ENCODE results near the gene TUBGCP6.

Gene TUBGCP6

DNA sequence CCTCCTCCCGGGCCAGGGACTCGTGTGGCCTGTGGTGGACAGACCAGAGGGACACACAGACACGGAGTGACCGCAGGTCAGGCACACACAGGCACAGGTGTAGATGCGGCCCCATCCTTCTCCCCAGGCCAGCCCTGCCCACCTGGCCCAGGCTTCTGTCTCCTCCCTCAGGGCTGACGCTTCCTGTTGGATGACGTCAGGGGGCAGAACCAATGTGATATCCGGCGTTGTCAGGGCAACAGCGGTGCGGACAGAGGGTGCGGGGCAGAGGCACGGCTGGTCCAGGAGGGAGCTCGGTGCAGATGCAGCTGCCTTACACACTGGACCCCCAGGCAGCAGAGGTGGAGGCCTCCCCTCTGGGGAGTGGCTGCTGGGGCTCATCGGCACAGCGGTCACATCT lies 2.9 kb upstream of the TUBGCP6 start:
- H2AFZ ChIP-seq (ENCODE audit: low read depth, low read length), result no peak overlapping the region
- ATAC-seq (ENCODE audit: insufficient read depth, low read depth) (no peak), DNase-seq (no peak)
- peaks cover 59% of the 10 kb centered on the region for H3K4me1 ChIP-seq (ENCODE audit: insufficient read depth, low read length)
- H3K27me3 ChIP-seq (ENCODE audit: insufficient read depth, low read length, poor library complexity), result no peaks in the 10 kb centered on the region
- H3K9ac ChIP-seq (ENCODE audit: low read depth, low read length), result no peak overlapping the region
- H3K9me3 ChIP-seq (ENCODE audit: insufficient read depth, low read length, severe bottlenecking), result no peaks in the 10 kb centered on the region
- peaks cover 61% of the 10 kb centered on the region for H3K79me2 ChIP-seq (ENCODE audit: insufficient read depth, low read length)
- H3K4me2 ChIP-seq (ENCODE audit: insufficient read depth, low read length), result no peak overlapping the region
- no peak overlapping the region for H3K4me3 ChIP-seq (ENCODE audit: low read depth in 1 of 2, low read length in 2 of 2)
- peaks cover 47% of the 10 kb centered on the region for H4K20me1 ChIP-seq (ENCODE audit: insufficient read depth, low read length)
- TF ChIP-seq EZH2 (IDR thresholded peaks at IDR 0.05; ENCODE audit: borderline replicate concordance, low read depth, low read length, severe bottlenecking), result no peak
- TF ChIP-seq, protein P1, sequence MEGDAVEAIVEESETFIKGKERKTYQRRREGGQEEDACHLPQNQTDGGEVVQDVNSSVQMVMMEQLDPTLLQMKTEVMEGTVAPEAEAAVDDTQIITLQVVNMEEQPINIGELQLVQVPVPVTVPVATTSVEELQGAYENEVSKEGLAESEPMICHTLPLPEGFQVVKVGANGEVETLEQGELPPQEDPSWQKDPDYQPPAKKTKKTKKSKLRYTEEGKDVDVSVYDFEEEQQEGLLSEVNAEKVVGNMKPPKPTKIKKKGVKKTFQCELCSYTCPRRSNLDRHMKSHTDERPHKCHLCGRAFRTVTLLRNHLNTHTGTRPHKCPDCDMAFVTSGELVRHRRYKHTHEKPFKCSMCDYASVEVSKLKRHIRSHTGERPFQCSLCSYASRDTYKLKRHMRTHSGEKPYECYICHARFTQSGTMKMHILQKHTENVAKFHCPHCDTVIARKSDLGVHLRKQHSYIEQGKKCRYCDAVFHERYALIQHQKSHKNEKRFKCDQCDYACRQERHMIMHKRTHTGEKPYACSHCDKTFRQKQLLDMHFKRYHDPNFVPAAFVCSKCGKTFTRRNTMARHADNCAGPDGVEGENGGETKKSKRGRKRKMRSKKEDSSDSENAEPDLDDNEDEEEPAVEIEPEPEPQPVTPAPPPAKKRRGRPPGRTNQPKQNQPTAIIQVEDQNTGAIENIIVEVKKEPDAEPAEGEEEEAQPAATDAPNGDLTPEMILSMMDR (IDR thresholded peaks at IDR 0.05; ENCODE audit: borderline replicate concordance, extremely low read depth, low read length, poor library complexity, severe bottlenecking), result no peak
- no peak overlapping the region for H3K27ac ChIP-seq (ENCODE audit: low read length)
- H3K36me3 ChIP-seq (ENCODE audit: insufficient read depth, low read length), result peaks cover 49% of the 10 kb centered on the region

DNA sequence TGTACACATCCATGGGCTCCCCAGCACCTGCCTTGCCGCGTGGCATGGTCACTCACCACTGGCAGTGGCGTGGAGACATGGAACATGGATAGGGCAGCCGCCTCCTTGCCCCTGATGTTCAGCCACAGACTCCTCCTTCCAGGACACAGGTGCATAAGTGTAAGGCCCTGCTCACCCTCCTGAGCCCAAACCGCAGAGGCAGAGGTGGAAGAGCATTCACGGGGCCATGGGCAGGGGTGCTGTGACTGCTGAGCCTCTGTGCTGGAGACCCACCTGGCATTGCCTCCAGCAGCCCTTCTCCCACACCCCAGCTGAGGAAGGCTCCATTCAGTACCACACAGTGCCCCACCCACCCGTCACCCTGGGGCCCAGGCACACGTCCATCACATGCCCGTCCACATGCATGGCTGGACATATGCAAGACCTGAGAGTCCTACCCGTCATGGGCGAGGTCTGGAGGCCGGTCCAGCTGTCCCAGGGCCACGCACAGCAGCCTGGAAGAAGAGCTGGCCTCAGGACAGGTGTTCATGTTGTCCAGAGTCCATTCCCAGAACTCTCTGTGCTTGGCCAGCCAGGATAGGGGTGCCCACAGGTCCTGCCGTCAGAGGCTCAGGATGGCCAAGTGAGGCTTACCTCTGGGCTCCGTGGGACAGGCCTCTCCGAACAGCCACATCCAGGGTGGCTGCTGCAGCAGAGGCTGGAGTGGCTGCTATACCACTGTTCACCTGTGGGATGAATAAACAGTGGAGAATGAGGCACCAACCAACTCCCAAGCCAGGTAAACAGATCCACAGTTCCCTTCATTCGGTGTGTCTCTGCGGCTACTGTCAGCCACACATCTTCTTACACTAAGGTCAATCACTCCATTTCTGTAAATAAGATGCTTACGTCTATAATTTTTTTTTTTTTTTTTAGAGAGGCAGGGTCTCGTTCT lies 1.7 kb upstream of the TUBGCP6 start:
- ATAC-seq (ENCODE audit: insufficient read depth, low read depth), result no peak
- Histone ChIP-seq H3K36me3 (ENCODE audit: insufficient read depth, low read length) (peaks cover 49% of the 10 kb centered on the region), H3K4me3 (ENCODE audit: low read depth in 1 of 2, low read length in 2 of 2) (peak overlapping the region in 1 of 2 experiments; percentile 99; a peak in 2 of 4 replicates)

DNA sequence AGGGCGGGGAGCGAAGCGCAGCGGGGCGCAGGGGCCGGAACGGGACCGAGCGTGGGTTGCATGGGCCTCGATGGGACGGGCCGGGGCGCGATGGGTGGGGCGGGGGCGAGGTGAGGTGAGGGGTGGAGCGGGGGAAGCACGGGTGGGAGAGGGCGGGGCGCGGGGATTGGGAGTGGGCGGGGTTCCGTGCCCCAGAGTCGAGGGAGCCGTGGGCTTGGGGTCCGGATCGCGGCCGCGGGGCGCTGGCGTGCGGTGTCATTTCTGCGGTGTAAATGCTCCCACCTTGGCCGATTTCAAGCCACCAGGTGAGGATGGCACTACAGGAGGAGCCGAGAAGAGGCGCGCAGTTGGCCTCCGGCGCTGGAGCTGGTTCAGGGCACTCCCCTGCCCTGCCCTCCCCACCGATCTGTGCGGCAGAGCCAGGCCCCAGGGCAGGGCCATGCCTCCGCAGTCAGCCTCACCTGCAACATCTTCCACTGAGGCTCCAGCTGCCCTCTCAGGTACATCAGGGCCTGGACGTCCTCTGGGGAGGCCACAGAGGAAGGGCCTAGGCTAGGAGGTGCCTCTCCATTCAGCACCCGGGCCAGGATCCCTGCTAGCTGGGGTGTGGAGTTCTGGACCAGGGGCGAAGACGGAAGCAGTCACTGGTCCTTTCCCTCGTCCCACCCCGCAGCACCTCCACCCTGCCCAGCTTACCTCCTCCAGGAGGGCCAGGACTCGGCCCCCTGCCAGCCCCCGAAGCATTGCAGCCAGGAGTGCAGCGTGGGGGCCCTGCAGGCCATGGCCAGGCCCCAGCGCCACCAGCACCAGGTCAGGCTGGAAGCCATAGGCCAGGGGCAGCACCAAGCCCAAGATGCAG lies 620 bp upstream of the TUBGCP6 start:
- Histone ChIP-seq H3K27me3 (ENCODE audit: insufficient read depth, low read length, poor library complexity) (no peaks in the 10 kb centered on the region), H3K79me2 (ENCODE audit: insufficient read depth, low read length) (peaks cover 80% of the 10 kb centered on the region), H3K36me3 (ENCODE audit: insufficient read depth, low read length) (peaks cover 45% of the 10 kb centered on the region), H3K9ac (ENCODE audit: low read depth, low read length) (peak overlapping the region; percentile 87), H3K4me1 (ENCODE audit: insufficient read depth, low read length) (peaks cover 65% of the 10 kb centered on the region), H3K9me3 (ENCODE audit: insufficient read depth, low read length, severe bottlenecking) (no peaks in the 10 kb centered on the region), H3K27ac (ENCODE audit: low read length) (peak overlapping the region; percentile 98), H3K4me2 (ENCODE audit: insufficient read depth, low read length) (peak overlapping the region; percentile 98), H4K20me1 (ENCODE audit: insufficient read depth, low read length) (peaks cover 56% of the 10 kb centered on the region), H3K4me3 (ENCODE audit: low read depth in 1 of 2, low read length in 2 of 2) (peak overlapping the region; percentile 97 to 99), H2AFZ (ENCODE audit: low read depth, low read length) (peak overlapping the region; percentile 93)
- ATAC-seq (ENCODE audit: insufficient read depth, low read depth) (peak; percentile 49), DNase-seq (no peak)
- TF ChIP-seq EZH2 (IDR thresholded peaks at IDR 0.05; ENCODE audit: borderline replicate concordance, low read depth, low read length, severe bottlenecking), result no peak
- TF ChIP-seq, protein P1 (IDR thresholded peaks at IDR 0.05; ENCODE audit: borderline replicate concordance, extremely low read depth, low read length, poor library complexity, severe bottlenecking), result no peak

More for the DNA sequence above, 1.7 kb upstream of the TUBGCP6 start:
- TF ChIP-seq EZH2 (IDR thresholded peaks at IDR 0.05; ENCODE audit: borderline replicate concordance, low read depth, low read length, severe bottlenecking), result no peak
- TF ChIP-seq, protein P1 (IDR thresholded peaks at IDR 0.05; ENCODE audit: borderline replicate concordance, extremely low read depth, low read length, poor library complexity, severe bottlenecking), result peak; percentile 39
- DNase-seq, result no peak
- Histone ChIP-seq H4K20me1 (ENCODE audit: insufficient read depth, low read length) (peaks cover 54% of the 10 kb centered on the region), H2AFZ (ENCODE audit: low read depth, low read length) (no peak overlapping the region), H3K9me3 (ENCODE audit: insufficient read depth, low read length, severe bottlenecking) (no peaks in the 10 kb centered on the region), H3K4me1 (ENCODE audit: insufficient read depth, low read length) (peaks cover 65% of the 10 kb centered on the region), H3K9ac (ENCODE audit: low read depth, low read length) (peak overlapping the region; percentile 87; the same call in 1 of the 2 replicates), H3K27me3 (ENCODE audit: insufficient read depth, low read length, poor library complexity) (no peaks in the 10 kb centered on the region), H3K79me2 (ENCODE audit: insufficient read depth, low read length) (peaks cover 74% of the 10 kb centered on the region), H3K4me2 (ENCODE audit: insufficient read depth, low read length) (peak overlapping the region; percentile 98), H3K27ac (ENCODE audit: low read length) (no peak overlapping the region; the same call in 1 of the 2 replicates)
